ENCODE measurements around the gene CRKL.

- TF ChIP-seq CTCF (IDR thresholded peaks at IDR 0.05) (no peak), EZH2 (IDR thresholded peaks at IDR 0.05) (no peak), EZH2phosphoT487 (IDR thresholded peaks at IDR 0.05) (no peak)
Observed at GRCh38 chr22:20998411-20999336, 81.5 kb downstream of the CRKL start.

All from neural progenitor cell (in vitro differentiated cells).